Activated CD4-positive, CD25-positive, alpha-beta regulatory T cell treated with anti-CD3 and anti-CD28 coated beads, Interleukin-2, amount 50 U/mL, for 72 hours (primary cell): ENCODE results near the gene PRPS1L1.

Source experiments
- DNase-seq: peaks from one replicate; pipeline ENCODE4 v3.0.0; 2021

PRPS1L1 gene

GRCh38 chr7:18027628-18028027 lies at the start of gene PRPS1L1:
TSS of gene PRPS1L1 (minus strand) at chr7:18027846.
- no peak for DNase-seq

- DNase-seq, result no peak
Observed at GRCh38 chr7:18076461-18076860, 48.8 kb upstream of the PRPS1L1 start.

- DNase-seq, result no peak
Observed at GRCh38 chr7:18068745-18069144, 41.1 kb upstream of the PRPS1L1 start.

GRCh38 chr7:18064242-18064838 lies 36.7 kb upstream of the PRPS1L1 start:
- DNase-seq, result no peak

- DNase-seq, result no peak
Observed at GRCh38 chr7:18063149-18063901, 35.7 kb upstream of the PRPS1L1 start.

- DNase-seq, result no peak
Observed at GRCh38 chr7:18059171-18059570, 31.5 kb upstream of the PRPS1L1 start.

GRCh38 chr7:18053941-18054340 lies 26.3 kb upstream of the PRPS1L1 start:
- no peak for DNase-seq

- DNase-seq, result no peak
Observed at GRCh38 chr7:18053177-18053928, 25.7 kb upstream of the PRPS1L1 start.

GRCh38 chr7:18049262-18049661 lies 21.6 kb upstream of the PRPS1L1 start:
- DNase-seq, result no peak

GRCh38 chr7:18046601-18047000 lies 19.0 kb upstream of the PRPS1L1 start:
- no peak for DNase-seq

- no peak for DNase-seq
Observed at GRCh38 chr7:18045171-18045570, 17.5 kb upstream of the PRPS1L1 start.

GRCh38 chr7:18041191-18041590 lies 13.5 kb upstream of the PRPS1L1 start:
- no peak for DNase-seq

GRCh38 chr7:18040196-18040595 lies 12.6 kb upstream of the PRPS1L1 start:
- DNase-seq, result no peak

GRCh38 chr7:18038382-18038781 lies 10.7 kb upstream of the PRPS1L1 start:
- DNase-seq, result no peak

GRCh38 chr7:18037609-18038008 lies 10.0 kb upstream of the PRPS1L1 start:
- DNase-seq, result no peak

GRCh38 chr7:18036783-18037182 lies 9.1 kb upstream of the PRPS1L1 start:
- no peak for DNase-seq

- DNase-seq, result no peak
Observed at GRCh38 chr7:18030758-18031157, 3.1 kb upstream of the PRPS1L1 start.

- DNase-seq, result no peak
Observed at GRCh38 chr7:18020138-18020715, 7.4 kb downstream of the PRPS1L1 start.

- DNase-seq, result no peak
Observed at GRCh38 chr7:18019555-18019954, 8.1 kb downstream of the PRPS1L1 start.

- DNase-seq, result no peak
Observed at GRCh38 chr7:18018296-18019215, 9.1 kb downstream of the PRPS1L1 start.

- no peak for DNase-seq
Observed at GRCh38 chr7:18016547-18017444, 10.8 kb downstream of the PRPS1L1 start.
